Stimulated activated CD8-positive, alpha-beta memory T cell treated with anti-CD3 and anti-CD28 coated beads, Interleukin-4, amount 100 ng/mL, for 4 hours (primary cell): ENCODE measurements around the gene GALNT10.

Experiments
- DNase-seq, 2 donors: peaks; one replicate each; pipeline ENCODE4 v3.0.0-alpha.2; 2020; ENCODE audit warnings: low read depth in 2 of 2, low spot score in 1 of 2

Gene GALNT10

GRCh38 chr5:154401931-154402330, 211.4 kb downstream of the GALNT10 start:
- DNase-seq, result no peak

GRCh38 chr5:154402611-154403010, 212.1 kb downstream of the GALNT10 start:
- DNase-seq, result no peak

- no peak for DNase-seq
Observed at GRCh38 chr5:154403234-154403633, 212.7 kb downstream of the GALNT10 start.

DNA sequence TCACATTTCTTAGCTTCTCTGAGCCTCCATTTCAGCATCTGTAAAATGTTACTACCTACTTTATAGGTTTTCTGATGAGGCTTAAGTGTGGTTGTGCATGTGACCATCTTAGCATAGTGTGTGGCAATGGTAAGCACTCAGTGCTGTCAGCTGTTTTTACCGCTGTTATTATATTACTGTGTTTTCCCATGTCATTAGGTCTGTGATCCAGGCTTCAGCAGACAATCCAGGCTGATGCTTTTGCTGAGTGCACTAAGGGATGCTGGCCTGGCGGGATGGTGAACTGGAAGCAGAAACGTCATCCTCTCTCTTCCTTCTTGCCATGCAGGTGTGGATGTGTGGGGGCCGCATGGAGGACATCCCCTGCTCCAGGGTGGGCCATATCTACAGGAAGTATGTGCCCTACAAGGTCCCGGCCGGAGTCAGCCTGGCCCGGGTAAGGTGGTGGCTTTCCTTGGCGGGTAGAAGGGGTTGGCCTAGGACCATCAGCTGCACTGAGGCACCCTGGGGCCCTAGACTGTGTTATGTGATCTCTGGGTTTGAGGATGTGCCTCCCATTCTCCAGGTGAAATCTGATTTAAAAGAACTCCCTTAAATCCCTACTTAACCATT, 213.3 kb downstream of the GALNT10 start:
- no peak for DNase-seq

DNA sequence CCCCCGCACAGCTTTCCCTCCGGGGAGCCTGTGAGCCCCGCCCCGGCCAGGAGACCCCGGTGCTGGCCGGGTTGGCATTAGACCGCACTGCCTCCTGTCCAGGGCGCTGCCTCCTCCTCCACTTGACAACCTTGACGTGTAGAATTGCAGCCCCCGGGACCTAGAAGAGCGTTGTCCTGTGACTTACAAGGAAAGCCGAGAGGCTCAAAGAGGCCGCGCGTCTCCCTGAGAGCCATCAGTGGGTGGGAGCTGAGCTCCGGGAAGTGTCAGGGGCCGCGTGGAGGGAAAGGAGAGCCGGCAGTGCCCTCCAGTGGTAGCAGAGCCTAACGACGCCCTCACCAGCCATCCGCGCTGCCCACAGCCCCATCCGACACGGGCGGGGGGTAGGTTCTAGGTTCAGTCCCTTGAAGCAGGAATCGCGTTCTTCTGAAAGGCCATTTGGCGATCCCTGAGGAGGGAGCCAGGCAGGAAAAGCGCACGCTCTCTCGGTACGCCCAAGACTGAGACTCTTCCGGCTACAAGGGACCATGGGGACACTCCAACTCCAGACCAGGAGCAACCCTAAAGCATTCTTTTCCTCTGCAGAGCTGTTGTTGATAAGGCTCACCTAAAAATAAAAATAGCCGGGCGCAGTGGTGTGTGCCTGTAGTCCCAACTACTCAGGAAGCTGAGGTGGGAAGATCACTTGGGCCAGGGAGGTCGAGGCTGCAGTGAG, 214.7 kb downstream of the GALNT10 start:
- peak; percentile 32 to 38 for DNase-seq

DNA sequence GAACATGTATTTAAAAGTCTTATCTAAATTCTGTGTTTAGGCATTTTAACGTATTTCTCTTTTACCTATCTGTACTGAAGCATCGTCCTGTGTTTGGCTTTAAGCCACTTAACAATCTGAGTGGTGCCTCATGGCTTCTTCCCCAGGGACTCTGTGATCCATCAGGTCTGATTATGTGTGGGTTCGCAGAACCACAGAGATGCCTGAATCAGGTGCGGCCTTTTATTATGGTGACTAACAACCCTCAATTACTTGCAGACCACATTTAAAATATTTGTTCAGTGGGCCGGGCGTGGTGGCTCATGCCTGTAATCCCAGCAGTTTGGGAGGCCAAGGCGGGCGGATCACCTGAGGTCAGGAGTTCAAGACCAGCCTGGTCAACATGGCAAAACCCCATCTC, 215.7 kb downstream of the GALNT10 start:
- no peak for DNase-seq

- no peak for DNase-seq
Observed at GRCh38 chr5:154406826-154407225, 216.3 kb downstream of the GALNT10 start.

DNA sequence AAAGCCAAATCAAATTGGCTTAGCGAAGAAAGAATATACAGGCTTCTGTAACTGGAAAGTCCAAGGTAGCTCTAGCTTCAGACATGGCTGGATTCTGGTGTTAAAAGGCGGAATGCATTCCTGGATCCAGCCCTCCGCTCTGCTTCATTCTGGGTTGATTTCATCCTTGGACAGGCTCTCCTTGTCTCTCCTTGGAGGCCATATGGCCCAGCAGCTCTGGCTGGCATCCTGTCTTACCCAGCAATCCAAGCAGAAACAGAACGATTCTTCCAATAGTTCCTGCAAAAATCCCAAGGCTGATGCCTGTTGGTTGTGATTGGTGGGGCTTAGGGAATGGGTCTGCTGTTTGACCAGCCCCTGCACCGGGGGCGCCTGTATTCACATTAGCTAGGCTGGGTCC, 218.3 kb downstream of the GALNT10 start:
- DNase-seq, result no peak

DNA sequence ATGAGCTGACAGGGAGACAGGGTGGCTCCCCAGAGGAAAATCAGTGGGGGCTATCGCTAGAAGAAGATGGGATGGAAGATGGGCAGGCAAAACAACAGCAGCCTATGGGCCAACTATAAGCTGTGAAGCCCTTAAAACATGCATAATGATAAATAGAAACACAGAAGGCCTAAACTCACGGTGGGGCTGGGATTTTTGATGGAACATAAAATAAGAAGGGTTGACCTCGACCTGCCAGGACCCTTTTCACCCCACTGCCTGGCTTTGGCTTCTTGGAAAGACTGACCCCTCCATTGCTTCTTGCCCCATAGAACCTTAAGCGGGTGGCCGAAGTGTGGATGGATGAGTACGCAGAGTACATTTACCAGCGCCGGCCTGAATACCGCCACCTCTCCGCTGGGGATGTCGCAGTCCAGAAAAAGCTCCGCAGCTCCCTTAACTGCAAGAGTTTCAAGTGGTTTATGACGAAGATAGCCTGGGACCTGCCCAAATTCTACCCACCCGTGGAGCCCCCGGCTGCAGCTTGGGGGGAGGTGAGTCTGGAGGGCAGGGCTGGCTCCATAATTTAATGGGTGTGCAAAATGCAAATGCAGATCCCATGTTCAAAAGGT, 218.8 kb downstream of the GALNT10 start:
- no peak for DNase-seq

DNA sequence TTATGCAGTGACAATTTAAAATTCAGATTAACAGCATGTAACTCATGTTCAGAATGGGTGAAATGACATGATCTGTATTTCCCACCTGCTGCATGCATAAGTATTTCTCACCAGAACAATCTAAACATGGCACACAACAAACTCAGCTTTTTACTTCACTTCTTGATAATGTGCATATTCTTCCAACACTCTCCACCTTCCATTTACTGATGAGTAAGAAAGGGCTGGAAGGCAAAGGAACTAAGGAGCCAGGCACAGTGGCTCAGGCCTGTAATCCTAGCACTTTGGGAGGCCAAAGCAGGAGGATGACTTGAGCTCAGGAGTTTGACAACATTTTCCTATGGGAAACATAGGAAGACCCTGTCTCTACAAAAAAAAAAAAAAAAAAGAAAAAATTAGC, 219.5 kb downstream of the GALNT10 start:
- no peak for DNase-seq

- DNase-seq, result no peak
Observed at GRCh38 chr5:154410786-154411185, 220.3 kb downstream of the GALNT10 start.

- no peak for DNase-seq
Observed at GRCh38 chr5:154411338-154411737, 220.8 kb downstream of the GALNT10 start.

GRCh38 chr5:154412316-154412715, 221.8 kb downstream of the GALNT10 start:
- no peak for DNase-seq

- DNase-seq, result no peak
Observed at GRCh38 chr5:154412925-154413324, 222.4 kb downstream of the GALNT10 start.

GRCh38 chr5:154415114-154415513, 224.6 kb downstream of the GALNT10 start:
- no peak for DNase-seq

DNA sequence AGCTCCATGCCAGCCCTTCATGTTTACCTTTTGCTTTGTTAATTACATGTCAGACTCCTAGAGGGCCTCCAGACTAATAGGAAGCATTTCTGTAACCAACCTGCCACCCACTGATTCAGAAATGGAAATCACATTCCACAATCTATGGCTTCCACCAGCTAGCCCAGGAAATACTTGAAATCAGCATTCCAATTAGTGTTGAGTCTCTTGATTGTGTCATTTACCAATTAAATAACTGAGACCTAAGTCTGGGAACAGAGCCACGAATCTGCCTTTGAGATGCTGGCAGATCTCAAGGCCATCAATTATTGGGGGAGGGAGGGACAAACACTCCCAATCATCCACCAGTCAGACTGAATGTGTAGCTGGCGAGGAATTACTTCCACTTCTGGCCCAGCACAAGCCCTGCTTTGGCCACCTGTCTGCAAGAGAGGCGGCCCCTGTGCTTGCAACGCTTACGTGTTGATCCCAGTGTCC, 227.8 kb downstream of the GALNT10 start:
- no peak for DNase-seq

DNA sequence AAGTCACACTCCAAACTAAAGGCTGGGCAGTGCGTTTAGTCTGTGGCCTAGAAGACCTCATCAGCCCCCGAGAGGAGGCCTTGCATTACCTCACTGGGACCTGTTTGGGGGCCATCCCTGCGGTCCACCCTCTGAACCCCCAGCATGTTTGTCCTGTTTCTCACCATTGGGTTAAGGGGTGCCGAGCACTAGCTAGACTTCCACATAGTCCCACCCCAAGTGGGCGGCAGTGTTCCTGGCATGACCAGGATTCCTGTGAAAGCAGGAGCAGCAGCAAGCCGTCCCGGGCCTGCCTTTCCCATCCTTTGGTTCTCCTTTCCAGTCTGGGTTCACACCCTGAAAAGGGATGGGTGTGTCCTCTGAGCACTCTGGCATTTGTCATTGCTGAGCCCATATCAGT, 228.7 kb downstream of the GALNT10 start:
- DNase-seq, result no peak

- DNase-seq, result no peak
Observed at GRCh38 chr5:154421868-154422267, 231.3 kb downstream of the GALNT10 start.

- no peak for DNase-seq
Observed at GRCh38 chr5:154422298-154422697, 231.8 kb downstream of the GALNT10 start.

GRCh38 chr5:154428208-154428607, 237.7 kb downstream of the GALNT10 start:
- no peak for DNase-seq

DNA sequence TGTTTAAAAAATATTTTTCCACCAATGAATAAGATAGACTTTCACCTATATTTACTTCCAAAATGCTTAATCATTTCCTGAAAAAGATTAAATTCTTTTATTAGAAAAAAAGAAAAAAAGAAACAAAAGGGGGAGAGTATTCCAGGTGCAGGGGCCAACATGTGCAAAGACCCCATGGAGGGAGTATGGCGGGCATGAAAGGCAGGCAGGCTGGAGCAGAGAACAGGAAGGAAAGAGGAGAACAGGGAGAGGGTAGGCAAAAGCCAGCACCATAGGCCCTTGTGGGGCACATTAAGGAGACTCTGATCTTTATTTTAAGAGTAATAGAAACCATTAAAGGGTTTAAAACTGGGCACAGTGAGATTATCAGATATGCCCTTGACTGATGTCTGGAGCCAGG, 238.8 kb downstream of the GALNT10 start:
- no peak for DNase-seq

DNA sequence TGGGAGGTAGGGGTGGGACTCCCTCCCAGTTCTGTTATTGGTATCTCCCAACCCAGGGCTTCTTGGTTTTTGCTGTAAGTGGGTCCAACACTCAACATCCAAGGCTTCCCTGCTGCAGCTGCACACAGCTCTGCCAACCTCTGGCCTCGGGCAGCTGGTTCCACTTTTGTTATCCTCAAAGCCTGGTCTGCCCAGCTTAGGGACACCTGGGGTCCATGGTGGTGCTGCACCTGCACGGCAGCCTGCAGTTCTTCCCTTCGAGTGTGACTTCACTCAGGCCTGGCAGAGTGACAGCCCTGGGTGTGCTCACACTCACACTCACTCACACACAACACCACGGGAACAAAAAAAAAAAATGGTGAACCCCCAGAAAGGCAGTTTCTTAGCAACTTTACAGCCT, 239.9 kb downstream of the GALNT10 start:
- DNase-seq, result no peak
